ENCODE results near the gene TOMM7. TPM values are rescaled to one million over a fixed set of nuclear protein-coding genes. Genes with fewer than 3 reads are reported as not detected.

TOMM7 gene
- total RNA-seq, 1 experiment from 2014 or later, result 325 TPM

- no TSS peak for BruUV-seq (replicated peaks)
- ChIA-PET RAD21 (ENCODE audit: low non-redundant PET in 1 of 2, low total read pairs in 2 of 2, uncharacterized antibody in 2 of 2, unreplicated experiment in 2 of 2) (no interaction called here), CTCF (no interaction called here), POLR2A (no interaction called here)
- ATAC-seq (no peak), DNase-seq (ENCODE audit: low read depth, low spot score) (no peak)
- H3K9me2 ChIP-seq (ENCODE audit: insufficient read depth), result no peaks in the 10 kb centered on the region
- H3K4me3 ChIP-seq (replicated peaks in 1 of 2; ENCODE audit: low read depth in 1 of 2, low read length in 2 of 2), result no peak overlapping the region
- H3K36me3 ChIP-seq (ENCODE audit: control insufficient read depth in 1 of 2, insufficient read depth in 2 of 2, low read length in 2 of 2), result no peaks in the 10 kb centered on the region
- TF ChIP-seq FOSL1 (IDR thresholded peaks at IDR 0.05; ENCODE audit: low read depth) (no peak), SRF (IDR thresholded peaks at IDR 0.05; ENCODE audit: low read depth) (no peak), CEBPB (IDR thresholded peaks at IDR 0.05; ENCODE audit: low read depth) (no peak), RAD21 (IDR thresholded peaks at IDR 0.05; ENCODE audit: low read depth) (no peak)
- H3K9me3 ChIP-seq (ENCODE audit: control insufficient read depth in 1 of 2, insufficient read depth in 1 of 2, low read depth in 1 of 2, low read length in 2 of 2), result no peaks in the 10 kb centered on the region
- H3K4me1 ChIP-seq (ENCODE audit: control insufficient read depth in 1 of 2, insufficient read depth in 2 of 2, low read length in 2 of 2), result no peaks in the 10 kb centered on the region; a peak in 1 of 4 replicates
- H2AFZ ChIP-seq (ENCODE audit: low read depth, low read length, poor library complexity, severe bottlenecking), result no peak overlapping the region
- H3K79me2 ChIP-seq (ENCODE audit: insufficient read depth, low read length), result no peaks in the 10 kb centered on the region
- H3K27ac ChIP-seq (ENCODE audit: low read depth, low read length), result no peak overlapping the region
- intact Hi-C loops (cut with micrococcal nuclease), result no loop called here
- no peak overlapping the region for H3K4me2 ChIP-seq (ENCODE audit: low read length)
- no peaks in the 10 kb centered on the region for H3K27me3 ChIP-seq (ENCODE audit: insufficient read depth, low read length)
- H3K9ac ChIP-seq (ENCODE audit: low read length), result no peak overlapping the region
- H4K20me1 ChIP-seq (ENCODE audit: insufficient read depth), result no peaks in the 10 kb centered on the region
These were observed 45.9 kb upstream of the TOMM7 start for GRCh38 chr7:22868509-22868908.

- intact Hi-C loops (cut with micrococcal nuclease), result no loop called here
- ATAC-seq, result no peak
- TF ChIP-seq EGR1 (IDR thresholded peaks at IDR 0.05; ENCODE audit: low read depth) (no peak), SIN3A (IDR thresholded peaks at IDR 0.05; ENCODE audit: low read depth) (no peak), ELF1 (IDR thresholded peaks at IDR 0.05; ENCODE audit: borderline replicate concordance, low read depth) (no peak), EZH2phosphoT487 (IDR thresholded peaks at IDR 0.05; ENCODE audit: borderline replicate concordance) (no peak), POLR2AphosphoS5 (IDR thresholded peaks at IDR 0.05; ENCODE audit: low read depth, low read length) (no peak), SRF (IDR thresholded peaks at IDR 0.05; ENCODE audit: low read depth) (no peak), RAD21 (IDR thresholded peaks at IDR 0.05; ENCODE audit: low read depth) (no peak), TCF7L2 (IDR thresholded peaks at IDR 0.05; ENCODE audit: borderline replicate concordance, extremely low read depth, insufficient read depth, insufficient read length) (no peak), ZFX (IDR thresholded peaks at IDR 0.05) (no peak), ZBTB33 (IDR thresholded peaks at IDR 0.05; ENCODE audit: extremely low read depth, insufficient replicate concordance, low read length) (no peak), ZNF274 (IDR thresholded peaks at IDR 0.05; ENCODE audit: low read depth, low read length) (no peak), CBX3 (IDR thresholded peaks at IDR 0.05; ENCODE audit: low read depth) (no peak), JUND (IDR thresholded peaks at IDR 0.05) (no peak), POLR2A (IDR thresholded peaks at IDR 0.05; ENCODE audit: borderline replicate concordance, extremely low read depth, insufficient read depth, insufficient read length) (no peak), ATF3 (IDR thresholded peaks at IDR 0.05) (no peak), MAX (IDR thresholded peaks at IDR 0.05) (no peak), EZH2 (IDR thresholded peaks at IDR 0.05) (no peak)
These were observed 44.9 kb upstream of the TOMM7 start for GRCh38 chr7:22867589-22867988.

More at GRCh38 chr7:22867589-22867988, 44.9 kb upstream of the TOMM7 start:
- Histone ChIP-seq H3K9me2 (ENCODE audit: insufficient read depth) (no peaks in the 10 kb centered on the region), H4K20me1 (ENCODE audit: insufficient read depth) (no peaks in the 10 kb centered on the region), H3K27me3 (ENCODE audit: insufficient read depth, low read length) (no peaks in the 10 kb centered on the region), H3K79me2 (ENCODE audit: insufficient read depth, low read length) (no peaks in the 10 kb centered on the region), H2AFZ (ENCODE audit: low read depth, low read length, poor library complexity, severe bottlenecking) (no peak overlapping the region), H3K4me1 (ENCODE audit: control insufficient read depth in 1 of 2, insufficient read depth in 2 of 2, low read length in 2 of 2) (no peaks in the 10 kb centered on the region; a peak in 1 of 4 replicates), H3K9ac (ENCODE audit: low read length) (no peak overlapping the region), H3K27ac (ENCODE audit: low read depth, low read length) (no peak overlapping the region), H3K9me3 (ENCODE audit: control insufficient read depth in 1 of 2, insufficient read depth in 1 of 2, low read depth in 1 of 2, low read length in 2 of 2) (no peaks in the 10 kb centered on the region), H3K4me3 (replicated peaks in 1 of 2; ENCODE audit: low read depth in 1 of 2, low read length in 2 of 2) (no peak overlapping the region), H3K4me2 (ENCODE audit: low read length) (no peak overlapping the region), H3K36me3 (ENCODE audit: control insufficient read depth in 1 of 2, insufficient read depth in 2 of 2, low read length in 2 of 2) (no peaks in the 10 kb centered on the region)
- no TSS peak for BruUV-seq (replicated peaks)
- DNase-seq (ENCODE audit: low read depth, low spot score), result no peak
- POLR2A ChIA-PET, result interaction anchor here (1.5 kb wide), 1 partner anchor 8 kb away, joined by 7 read pairs; no protein-coding TSS in a partner anchor
- CTCF ChIA-PET, result no interaction called here
- RAD21 ChIA-PET (ENCODE audit: low non-redundant PET in 1 of 2, low total read pairs in 2 of 2, uncharacterized antibody in 2 of 2, unreplicated experiment in 2 of 2), result no interaction called here
